ENCODE results near the gene ELAC1. TPM values are rescaled to one million over a fixed set of nuclear protein-coding genes. Genes with fewer than 3 reads are reported as not detected.
"Not testable (repeated sequence)": the region's sequence is repeated elsewhere in the genome, so short reads cannot be mapped to it uniquely, and the experiment has no call there.

Gene ELAC1
- polyA plus RNA-seq, 1 donor (not counting 4 experiments of a cell fraction or from before 2014, with no cell fraction given) = 8.3 TPM

GRCh38 chr18:50938912-50939311 is 28.9 kb upstream of the ELAC1 start:
- DNase-seq (ENCODE audit: low read depth, low spot score) = no peak
- FAIRE-seq = no peak
- H3K9me3 ChIP-seq (ENCODE audit: control insufficient read depth, low read depth, low read length) = no peaks in the 10 kb centered on the region
- H3K79me2 ChIP-seq (ENCODE audit: control insufficient read depth, insufficient read depth, low read length) = no peaks in the 10 kb centered on the region
- H4K20me1 ChIP-seq (ENCODE audit: control insufficient read depth, extremely low read depth, insufficient read depth, low read length) = no peaks in the 10 kb centered on the region
- H2AFZ ChIP-seq (ENCODE audit: control insufficient read depth, low read length) = no peak overlapping the region
- no peaks in the 10 kb centered on the region for H3K9me1 ChIP-seq (ENCODE audit: control insufficient read depth, extremely low read depth, insufficient read depth, low read length)
- H3K4me2 ChIP-seq (ENCODE audit: control insufficient read depth, extremely low read depth, insufficient read depth, low read depth, low read length) = no peak overlapping the region
- no peak overlapping the region for H3K4me3 ChIP-seq (ENCODE audit: control insufficient read depth in 2 of 3, extremely low read depth in 1 of 3, insufficient read depth in 2 of 3, low read depth in 1 of 3, low read length in 3 of 3)
- H3K27me3 ChIP-seq (ENCODE audit: control insufficient read depth, extremely low read depth, insufficient read depth, low read length) = no peaks in the 10 kb centered on the region
- H3K36me3 ChIP-seq (ENCODE audit: control insufficient read depth in 2 of 2, extremely low read depth in 1 of 2, insufficient read depth in 2 of 2, low read length in 2 of 2) = peaks cover 2 to 3% of the 10 kb centered on the region in 2 experiments
- no peak overlapping the region for H3K9ac ChIP-seq (ENCODE audit: control insufficient read depth, extremely low read depth, insufficient read depth, low read length)
- no peak overlapping the region for H3K27ac ChIP-seq (ENCODE audit: control insufficient read depth, insufficient read depth, low read length)
- H3K4me1 ChIP-seq (ENCODE audit: control insufficient read depth, extremely low read depth, insufficient read depth, low read length) = no peaks in the 10 kb centered on the region
- TF ChIP-seq EZH2 (IDR thresholded peaks at IDR 0.05; ENCODE audit: low read length) = no peak
- TF ChIP-seq CTCF (optimal IDR thresholded peaks at IDR 0.05 in 1 of 3, IDR thresholded peaks at IDR 0.05 in 1 of 3, conservative IDR thresholded peaks at IDR 0.05 in 1 of 3; ENCODE audit: extremely low read depth in 1 of 3, insufficient read depth in 2 of 3, low read length in 3 of 3) = no peak
- dilution Hi-C loops (cut with MboI; ENCODE audit: extremely low pct_ligation_motif_present, low sequenced_read_pairs) = no loop called here

GRCh38 chr18:50944245-50944932 is 23.5 kb upstream of the ELAC1 start:
- H3K27ac ChIP-seq (ENCODE audit: control insufficient read depth, insufficient read depth, low read length) = no peak overlapping the region
- no peaks in the 10 kb centered on the region for H3K9me1 ChIP-seq (ENCODE audit: control insufficient read depth, extremely low read depth, insufficient read depth, low read length)
- dilution Hi-C loops (cut with MboI; ENCODE audit: extremely low pct_ligation_motif_present, low sequenced_read_pairs) = no loop called here
- H3K36me3 ChIP-seq (ENCODE audit: control insufficient read depth in 2 of 2, extremely low read depth in 1 of 2, insufficient read depth in 2 of 2, low read length in 2 of 2) = peaks cover 2 to 4% of the 10 kb centered on the region in 2 experiments
- H3K4me3 ChIP-seq (ENCODE audit: control insufficient read depth in 2 of 3, extremely low read depth in 1 of 3, insufficient read depth in 2 of 3, low read depth in 1 of 3, low read length in 3 of 3) = no peak overlapping the region
- H2AFZ ChIP-seq (ENCODE audit: control insufficient read depth, low read length) = no peak overlapping the region
- no peaks in the 10 kb centered on the region for H3K27me3 ChIP-seq (ENCODE audit: control insufficient read depth, extremely low read depth, insufficient read depth, low read length)
- no peak overlapping the region for H3K9ac ChIP-seq (ENCODE audit: control insufficient read depth, extremely low read depth, insufficient read depth, low read length)
- TF ChIP-seq EZH2 (IDR thresholded peaks at IDR 0.05; ENCODE audit: low read length) (no peak), CTCF (optimal IDR thresholded peaks at IDR 0.05 in 1 of 3, IDR thresholded peaks at IDR 0.05 in 1 of 3, conservative IDR thresholded peaks at IDR 0.05 in 1 of 3; ENCODE audit: extremely low read depth in 1 of 3, insufficient read depth in 2 of 3, low read length in 3 of 3) (no peak)
- DNase-seq (ENCODE audit: low read depth, low spot score) = no peak
- H4K20me1 ChIP-seq (ENCODE audit: control insufficient read depth, extremely low read depth, insufficient read depth, low read length) = no peaks in the 10 kb centered on the region
- no peaks in the 10 kb centered on the region for H3K79me2 ChIP-seq (ENCODE audit: control insufficient read depth, insufficient read depth, low read length)
- H3K4me1 ChIP-seq (ENCODE audit: control insufficient read depth, extremely low read depth, insufficient read depth, low read length) = no peaks in the 10 kb centered on the region
- H3K4me2 ChIP-seq (ENCODE audit: control insufficient read depth, extremely low read depth, insufficient read depth, low read depth, low read length) = no peak overlapping the region
- no peaks in the 10 kb centered on the region for H3K9me3 ChIP-seq (ENCODE audit: control insufficient read depth, low read depth, low read length)
- no peak for FAIRE-seq

GRCh38 chr18:50945918-50946317 is 21.9 kb upstream of the ELAC1 start:
- H3K36me3 ChIP-seq (ENCODE audit: control insufficient read depth in 2 of 2, extremely low read depth in 1 of 2, insufficient read depth in 2 of 2, low read length in 2 of 2); H3K9me1 ChIP-seq (ENCODE audit: control insufficient read depth, extremely low read depth, insufficient read depth, low read length); H3K27me3 ChIP-seq (ENCODE audit: control insufficient read depth, extremely low read depth, insufficient read depth, low read length); H3K4me1 ChIP-seq (ENCODE audit: control insufficient read depth, extremely low read depth, insufficient read depth, low read length); H3K4me2 ChIP-seq (ENCODE audit: control insufficient read depth, extremely low read depth, insufficient read depth, low read depth, low read length); H4K20me1 ChIP-seq (ENCODE audit: control insufficient read depth, extremely low read depth, insufficient read depth, low read length); FAIRE-seq; H2AFZ ChIP-seq (ENCODE audit: control insufficient read depth, low read length); H3K27ac ChIP-seq (ENCODE audit: control insufficient read depth, insufficient read depth, low read length); H3K9ac ChIP-seq (ENCODE audit: control insufficient read depth, extremely low read depth, insufficient read depth, low read length); H3K4me3 ChIP-seq (ENCODE audit: control insufficient read depth in 2 of 3, extremely low read depth in 1 of 3, insufficient read depth in 2 of 3, low read depth in 1 of 3, low read length in 3 of 3); H3K79me2 ChIP-seq (ENCODE audit: control insufficient read depth, insufficient read depth, low read length); H3K9me3 ChIP-seq (ENCODE audit: control insufficient read depth, low read depth, low read length); dilution Hi-C loops (cut with MboI; ENCODE audit: extremely low pct_ligation_motif_present, low sequenced_read_pairs); DNase-seq (ENCODE audit: low read depth, low spot score): not testable (repeated sequence)
